H1 (cell line): ENCODE results near the gene EVX2. TPM values are rescaled to one million over a fixed set of nuclear protein-coding genes. Genes with fewer than 3 reads are reported as not detected.

Source experiments
- BACH1 ChIP-seq: IDR thresholded peaks from 2 replicates; pipeline ENCODE4 v1.6.1; 2012; ENCODE audit warnings: low read length, improper control_type of control experiment
- BCL11A ChIP-seq, 2 experiments: IDR thresholded peaks; one replicate each; pipeline ENCODE4 v1.6.1; 2011; ENCODE audit warnings: low read depth in 2 of 2, low read length in 2 of 2, mild to moderate bottlenecking in 2 of 2
- CEBPB ChIP-seq: IDR thresholded peaks from 2 replicates; pipeline ENCODE4 v1.6.1; 2012; ENCODE audit warnings: low read depth, low read length
- CREB1 ChIP-seq: IDR thresholded peaks from 2 replicates; pipeline ENCODE4 v1.6.1; 2012; ENCODE audit warnings: inconsistent platforms
- POLR2AphosphoS5 ChIP-seq: IDR thresholded peaks from 2 replicates; pipeline ENCODE4 v1.6.1; 2011; ENCODE audit warnings: low read depth, low read length
- POU5F1 ChIP-seq: IDR thresholded peaks from 2 replicates; pipeline ENCODE4 v1.6.1; 2011; ENCODE audit warnings: low read depth, mild to moderate bottlenecking, low read length, moderate library complexity
- RFX5 ChIP-seq: IDR thresholded peaks from 2 replicates; pipeline ENCODE4 v1.6.1; 2011; ENCODE audit warnings: low read depth, low read length, improper control_type of control experiment, borderline replicate concordance
- SAP30 ChIP-seq: fragments of 300-600 bp; sonication (generic); IDR thresholded peaks from 2 replicates; pipeline ENCODE4 v1.7.1; 2012; ENCODE audit warnings: low read length, moderate library complexity, mild to moderate bottlenecking, inconsistent platforms; ENCODE audit not compliant: insufficient read depth, insufficient replicate concordance
- SP1 ChIP-seq: IDR thresholded peaks from 2 replicates; pipeline ENCODE4 v1.6.1; 2011; ENCODE audit warnings: low read depth, low read length
- SP2 ChIP-seq: IDR thresholded peaks from 2 replicates; pipeline ENCODE4 v1.6.1; 2012; ENCODE audit warnings: mild to moderate bottlenecking, low read length, inconsistent platforms
- SUZ12 ChIP-seq: fragments of 200-600 bp; sonication (generic); IDR thresholded peaks from 2 replicates; pipeline ENCODE4 v1.6.1; 2012; ENCODE audit warnings: mild to moderate bottlenecking, inconsistent platforms, low read length, moderate library complexity, mixed read lengths
- TBP ChIP-seq: IDR thresholded peaks from 2 replicates; pipeline ENCODE4 v1.6.1; 2011; ENCODE audit warnings: low read depth, low read length, improper control_type of control experiment
- TCF12 ChIP-seq: IDR thresholded peaks from 2 replicates; pipeline ENCODE4 v1.6.1; 2011; ENCODE audit warnings: low read depth, mild to moderate bottlenecking, low read length
- polyA plus RNA-seq, 7 experiments: library from polyadenylated mRNA; depleted of rRNA in 3 of 7; stranded (reverse) in 5 of 7; unstranded in 2 of 7; fragments of >200 nt in 5 of 7; fragments of 200-250 nt in 2 of 7; gene quantifications; 1 replicate in 5 of 7; 2 replicates in 1 of 7; 4 replicates in 1 of 7; pipeline versions ENCODE4 v1.2.1 to v1.2.3, GENCODE V29; 2011 to 2013; ENCODE audit warnings: missing spikeins in 2 of 7, mixed read lengths in 2 of 7
- total RNA-seq: library from RNA; stranded (reverse); fragmentation: NEBNext Ultra II Directional; extraction: Animal tissue kit (Norgen Biotek cat#: 25700); gene quantifications from 2 replicates; pipeline ENCODE4 v1.2.1, GENCODE V29; 2021
- TF ChIP-seq, protein P1 (sequence below): IDR thresholded peaks from 2 replicates; pipeline ENCODE4 v1.6.1; 2012; ENCODE audit warnings: inconsistent platforms
- TF ChIP-seq, protein P2 (sequence below): IDR thresholded peaks from 2 replicates; pipeline ENCODE4 v1.6.1; 2011; ENCODE audit warnings: low read depth, mild to moderate bottlenecking, low read length; ENCODE audit not compliant: insufficient read depth

EVX2 gene
- total and polyA plus RNA-seq, 2 of the 8 experiments (the other 6 are each of a cell fraction or from before 2014, with no cell fraction given), result not detected

GRCh38 chr2:176128982-176129796 is 45.4 kb upstream of the EVX2 start, which contains the start of gene HOXD8 (continued):
- TF ChIP-seq CEBPB (no peak), TBP (no peak), RFX5 (no peak), POLR2AphosphoS5 (no peak), BCL11A (IDR thresholded peaks at IDR 0.05; ENCODE audit: low read depth in 2 of 2, low read length in 2 of 2) (no peak), POU5F1 (no peak), BACH1 (peak; percentile 33; the same call in 1 of the 2 replicates), CREB1 (peak; percentile 50), SP2 (no peak), TCF12 (peak; percentile 75; the same call in 1 of the 2 replicates), SUZ12 (peak; percentile 92), SAP30 (no peak), SP1 (no peak)
- TF ChIP-seq, protein P1, sequence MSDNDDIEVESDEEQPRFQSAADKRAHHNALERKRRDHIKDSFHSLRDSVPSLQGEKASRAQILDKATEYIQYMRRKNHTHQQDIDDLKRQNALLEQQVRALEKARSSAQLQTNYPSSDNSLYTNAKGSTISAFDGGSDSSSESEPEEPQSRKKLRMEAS, result peak; percentile 56
- TF ChIP-seq, protein P2, sequence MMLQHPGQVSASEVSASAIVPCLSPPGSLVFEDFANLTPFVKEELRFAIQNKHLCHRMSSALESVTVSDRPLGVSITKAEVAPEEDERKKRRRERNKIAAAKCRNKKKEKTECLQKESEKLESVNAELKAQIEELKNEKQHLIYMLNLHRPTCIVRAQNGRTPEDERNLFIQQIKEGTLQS, result no peak
